IPS-20b (cell line): ENCODE measurements around the gene TBC1D20.

Experiments used
- H3K27ac ChIP-seq: one replicate; pipeline ENCODE4 v1.5.1; 2013; ENCODE audit warnings: low read length
- H3K27me3 ChIP-seq: 2 replicates; pipeline ENCODE4 v1.6.1; 2013; ENCODE audit warnings: mild to moderate bottlenecking, low read length, inconsistent platforms; ENCODE audit not compliant: insufficient read depth
- H3K36me3 ChIP-seq: 2 replicates; pipeline ENCODE4 v1.6.1; 2013; ENCODE audit warnings: low read depth, mild to moderate bottlenecking, inconsistent platforms, low read length, moderate library complexity; ENCODE audit not compliant: insufficient read depth
- H3K4me1 ChIP-seq: 2 replicates; pipeline ENCODE4 v1.6.1; 2013; ENCODE audit warnings: mild to moderate bottlenecking, control low read depth, inconsistent platforms, low read length, moderate library complexity; ENCODE audit not compliant: insufficient read depth
- H3K4me3 ChIP-seq: 2 replicates; pipeline ENCODE4 v1.5.1; 2013; ENCODE audit warnings: mild to moderate bottlenecking, low read length, inconsistent platforms
- H3K9ac ChIP-seq: 2 replicates; pipeline ENCODE4 v1.6.1; 2013; ENCODE audit warnings: low read depth, mild to moderate bottlenecking, inconsistent platforms, low read length, moderate library complexity
- H3K9me3 ChIP-seq: 2 replicates; pipeline ENCODE4 v1.6.1; 2013; ENCODE audit warnings: mild to moderate bottlenecking, low read depth, low read length, inconsistent platforms; ENCODE audit not compliant: insufficient read depth

Gene TBC1D20

GRCh38 chr20:420721-421574 is 41.4 kb downstream of the TBC1D20 start:
- no peaks in the 10 kb centered on the region for H3K27me3 ChIP-seq
- H3K4me1 ChIP-seq, result no peaks in the 10 kb centered on the region
- no peaks in the 10 kb centered on the region for H3K9me3 ChIP-seq
- H3K4me3 ChIP-seq, result no peak overlapping the region
- H3K36me3 ChIP-seq, result peaks cover 40% of the 10 kb centered on the region
- H3K9ac ChIP-seq, result no peak overlapping the region
- H3K27ac ChIP-seq, result no peak overlapping the region

GRCh38 chr20:420166-420620 is 42.1 kb downstream of the TBC1D20 start:
- peaks cover 37% of the 10 kb centered on the region for H3K36me3 ChIP-seq
- no peaks in the 10 kb centered on the region for H3K4me1 ChIP-seq
- H3K27ac ChIP-seq, result no peak overlapping the region
- H3K9ac ChIP-seq, result no peak overlapping the region
- no peaks in the 10 kb centered on the region for H3K27me3 ChIP-seq
- H3K4me3 ChIP-seq, result no peak overlapping the region
- H3K9me3 ChIP-seq, result no peaks in the 10 kb centered on the region

GRCh38 chr20:419556-420165 is 42.7 kb downstream of the TBC1D20 start:
- no peaks in the 10 kb centered on the region for H3K4me1 ChIP-seq
- H3K27me3 ChIP-seq, result no peaks in the 10 kb centered on the region
- peaks cover 37% of the 10 kb centered on the region for H3K36me3 ChIP-seq
- no peaks in the 10 kb centered on the region for H3K9me3 ChIP-seq
- no peak overlapping the region for H3K27ac ChIP-seq
- H3K9ac ChIP-seq, result no peak overlapping the region
- no peak overlapping the region for H3K4me3 ChIP-seq

GRCh38 chr20:418858-419365 is 43.4 kb downstream of the TBC1D20 start:
- Histone ChIP-seq H3K4me1 (no peaks in the 10 kb centered on the region), H3K36me3 (peaks cover 30% of the 10 kb centered on the region), H3K9ac (no peak overlapping the region), H3K27ac (no peak overlapping the region), H3K4me3 (no peak overlapping the region), H3K9me3 (no peaks in the 10 kb centered on the region), H3K27me3 (no peaks in the 10 kb centered on the region)

- H3K27ac ChIP-seq, result no peak overlapping the region
- peaks cover 33% of the 10 kb centered on the region for H3K36me3 ChIP-seq
Measured at GRCh38 chr20:417801-418342, 44.5 kb downstream of the TBC1D20 start.

GRCh38 chr20:416950-417800 is 45.2 kb downstream of the TBC1D20 start:
- Histone ChIP-seq H3K9ac (no peak overlapping the region), H3K27ac (no peak overlapping the region), H3K27me3 (no peaks in the 10 kb centered on the region), H3K4me3 (no peak overlapping the region), H3K4me1 (no peaks in the 10 kb centered on the region), H3K36me3 (peaks cover 29% of the 10 kb centered on the region), H3K9me3 (no peaks in the 10 kb centered on the region)

More at GRCh38 chr20:417801-418342, 44.5 kb downstream of the TBC1D20 start:
- Histone ChIP-seq H3K9me3 (no peaks in the 10 kb centered on the region), H3K4me1 (no peaks in the 10 kb centered on the region), H3K27me3 (no peaks in the 10 kb centered on the region), H3K9ac (no peak overlapping the region), H3K4me3 (no peak overlapping the region)

- Histone ChIP-seq H3K9ac (no peak overlapping the region), H3K36me3 (peaks cover 29% of the 10 kb centered on the region), H3K27ac (no peak overlapping the region), H3K4me1 (no peaks in the 10 kb centered on the region), H3K9me3 (no peaks in the 10 kb centered on the region), H3K27me3 (no peaks in the 10 kb centered on the region), H3K4me3 (no peak overlapping the region)
Measured at GRCh38 chr20:415820-416322, 46.5 kb downstream of the TBC1D20 start.

GRCh38 chr20:414161-414560 is 48.2 kb downstream of the TBC1D20 start:
- Histone ChIP-seq H3K36me3 (peaks cover 39% of the 10 kb centered on the region), H3K27ac (no peak overlapping the region), H3K9me3 (no peaks in the 10 kb centered on the region), H3K9ac (no peak overlapping the region), H3K4me3 (no peak overlapping the region), H3K27me3 (no peaks in the 10 kb centered on the region), H3K4me1 (peaks cover 2% of the 10 kb centered on the region; the same call in 1 of the 2 replicates)

- H3K36me3 ChIP-seq, result peaks cover 39% of the 10 kb centered on the region
- H3K4me3 ChIP-seq, result no peak overlapping the region
- H3K27ac ChIP-seq, result no peak overlapping the region
- no peak overlapping the region for H3K9ac ChIP-seq
- H3K9me3 ChIP-seq, result no peaks in the 10 kb centered on the region
- H3K27me3 ChIP-seq, result no peaks in the 10 kb centered on the region
- peaks cover 2% of the 10 kb centered on the region; the same call in 1 of the 2 replicates for H3K4me1 ChIP-seq
Measured at GRCh38 chr20:412081-412480, 50.3 kb downstream of the TBC1D20 start.

- Histone ChIP-seq H3K9me3 (no peaks in the 10 kb centered on the region), H3K27me3 (no peaks in the 10 kb centered on the region), H3K36me3 (peaks cover 39% of the 10 kb centered on the region), H3K27ac (no peak overlapping the region), H3K4me3 (peak overlapping the region; percentile 97), H3K9ac (peak overlapping the region; percentile 93; the same call in 1 of the 2 replicates), H3K4me1 (peaks cover 6% of the 10 kb centered on the region; the same call in 1 of the 2 replicates)
Measured at GRCh38 chr20:409697-410559, 52.4 kb downstream of the TBC1D20 start.
